AG09319 (cell line): Measurements from ENCODE around the gene MARCKSL1.
A peak's percentile ranks its signal among the peaks of the same experiment; 100 is the strongest.
"Not testable (repeated sequence)": the region's sequence is repeated elsewhere in the genome, so short reads cannot be mapped to it uniquely, and the experiment has no call there.

Source experiments
- DNase-seq: peaks from one replicate; pipeline ENCODE4 v3.0.0-alpha.2; 2010; ENCODE audit warnings: low read depth; ENCODE audit errors: extremely low read depth
- TF ChIP-seq, protein P1 (sequence below): IDR thresholded peaks from 2 replicates; pipeline ENCODE4 v1.5.1; 2011; ENCODE audit warnings: low read depth, mild to moderate bottlenecking, inconsistent platforms, low read length, moderate library complexity

Gene MARCKSL1

GRCh38 chr1:32291708-32292538 lies 44.1 kb downstream of the MARCKSL1 start, which contains the start of gene HDAC1:
Gene HDAC1, plus strand, starts transcription at chr1:32292083. Its CDS starts 87 bp downstream, at chr1:32292170.
- DNase-seq: peak; percentile 80
- TF ChIP-seq, protein P1, sequence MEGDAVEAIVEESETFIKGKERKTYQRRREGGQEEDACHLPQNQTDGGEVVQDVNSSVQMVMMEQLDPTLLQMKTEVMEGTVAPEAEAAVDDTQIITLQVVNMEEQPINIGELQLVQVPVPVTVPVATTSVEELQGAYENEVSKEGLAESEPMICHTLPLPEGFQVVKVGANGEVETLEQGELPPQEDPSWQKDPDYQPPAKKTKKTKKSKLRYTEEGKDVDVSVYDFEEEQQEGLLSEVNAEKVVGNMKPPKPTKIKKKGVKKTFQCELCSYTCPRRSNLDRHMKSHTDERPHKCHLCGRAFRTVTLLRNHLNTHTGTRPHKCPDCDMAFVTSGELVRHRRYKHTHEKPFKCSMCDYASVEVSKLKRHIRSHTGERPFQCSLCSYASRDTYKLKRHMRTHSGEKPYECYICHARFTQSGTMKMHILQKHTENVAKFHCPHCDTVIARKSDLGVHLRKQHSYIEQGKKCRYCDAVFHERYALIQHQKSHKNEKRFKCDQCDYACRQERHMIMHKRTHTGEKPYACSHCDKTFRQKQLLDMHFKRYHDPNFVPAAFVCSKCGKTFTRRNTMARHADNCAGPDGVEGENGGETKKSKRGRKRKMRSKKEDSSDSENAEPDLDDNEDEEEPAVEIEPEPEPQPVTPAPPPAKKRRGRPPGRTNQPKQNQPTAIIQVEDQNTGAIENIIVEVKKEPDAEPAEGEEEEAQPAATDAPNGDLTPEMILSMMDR: no peak

- TF ChIP-seq, protein P1: no peak
- no peak for DNase-seq
Measured at GRCh38 chr1:32291145-32291707, 44.8 kb downstream of the MARCKSL1 start.

DNA sequence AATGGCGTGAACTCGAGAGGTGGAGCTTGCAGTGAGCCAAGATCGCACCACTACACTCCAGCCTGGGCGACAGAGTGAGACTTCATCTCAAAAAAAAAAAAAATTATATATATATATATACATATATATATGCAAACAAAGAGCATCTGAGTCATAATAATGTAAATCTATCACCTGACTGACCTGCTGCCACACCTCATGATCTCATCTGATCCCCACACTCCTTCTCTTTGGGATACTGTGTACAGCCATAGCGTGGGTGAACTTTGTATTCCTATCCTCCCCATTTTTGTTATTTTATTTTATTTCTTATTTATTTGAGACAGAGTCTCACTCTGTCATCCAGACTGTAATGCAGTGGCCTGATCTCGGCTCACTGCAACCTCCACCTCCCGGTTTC lies 46.8 kb downstream of the MARCKSL1 start:
- TF ChIP-seq, protein P1: no peak
- DNase-seq: no peak

GRCh38 chr1:32286763-32287162 lies 49.3 kb downstream of the MARCKSL1 start:
- no peak for DNase-seq
- TF ChIP-seq, protein P1: no peak

- TF ChIP-seq, protein P1: no peak
Measured at GRCh38 chr1:32285658-32286057, 50.4 kb downstream of the MARCKSL1 start.

DNA sequence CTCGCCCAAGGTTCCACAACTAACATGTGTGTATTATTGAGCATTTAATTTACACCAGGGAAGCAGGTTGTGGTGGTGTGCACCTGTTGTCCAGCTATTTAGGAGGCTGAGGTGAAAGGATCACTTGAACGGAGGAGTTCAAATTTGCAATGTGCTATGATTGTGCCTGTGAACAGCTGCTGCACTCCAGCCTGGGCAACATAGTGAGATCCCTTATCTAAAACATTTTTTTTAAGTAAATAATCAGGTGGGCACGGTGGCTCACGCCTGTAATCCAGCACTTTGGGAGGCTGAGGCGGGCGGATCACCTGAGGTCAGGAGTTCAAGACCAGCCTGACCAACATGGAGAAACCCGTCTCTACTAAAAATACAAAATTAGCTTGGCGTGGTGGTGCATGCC lies 51.3 kb downstream of the MARCKSL1 start:
- DNase-seq: not testable (repeated sequence)

More at GRCh38 chr1:32285658-32286057, 50.4 kb downstream of the MARCKSL1 start:
- no peak for DNase-seq
